B cell (primary cell): Measurements from ENCODE around the gene RAB33B. TPM values are rescaled to one million over a fixed set of nuclear protein-coding genes. Genes with fewer than 3 reads are reported as not detected.

Experiments used
- ATAC-seq: fragments of 200-7000 bp; cut with Tn5 transposase; one replicate; pipeline ENCODE4 v1.10.0; 2021; ENCODE audit warnings: low read depth, mild to moderate bottlenecking, moderate number of reproducible peaks, moderate library complexity
- CTCF ChIA-PET: fragments of 350-600 bp; sonication (Branson Sonifier 250); formaldehyde crosslinking; loops from one replicate; lab custom pipeline; 2021; ENCODE audit warnings: antibody characterized with exemption, inconsistent platforms; lab: Charles Lee
- POLR2A ChIA-PET: fragments of 350-600 bp; sonication (Branson Sonifier 250); formaldehyde crosslinking; loops from one replicate; lab custom pipeline; 2021; ENCODE audit warnings: antibody characterized with exemption; lab: Charles Lee
- DNase-seq: peaks from one replicate; pipeline ENCODE4 v3.0.0; 2013
- H2AFZ ChIP-seq: 2 replicates; pipeline ENCODE4 v1.6.1; 2012; ENCODE audit warnings: mild to moderate bottlenecking, low read depth, low read length; ENCODE audit not compliant: insufficient read depth, poor library complexity, severe bottlenecking
- H3K27ac ChIP-seq, 2 donors: 1 replicate in 1 of 2; 2 replicates in 1 of 2; pipeline ENCODE4 v1.5.1; 2012 to 2013; ENCODE audit warnings: low read length in 2 of 2, mild to moderate bottlenecking in 2 of 2, moderate library complexity in 1 of 2
- H3K27me3 ChIP-seq, 4 experiments: fragments of 200-600 bp in 1 of 4; sonication (generic) in 1 of 4; replicated peaks in 1 of 4; 1 replicate in 2 of 4; 2 replicates in 2 of 4; pipeline versions ENCODE4 v1.6.1 to v1.7.0; 2013 to 2016; ENCODE audit warnings: low read length in 3 of 4, mild to moderate bottlenecking in 2 of 4, mixed read lengths in 1 of 4, moderate library complexity in 1 of 4; ENCODE audit not compliant: insufficient read depth in 4 of 4, control insufficient read depth in 3 of 4; ENCODE audit errors: control extremely low read depth in 1 of 4
- H3K36me3 ChIP-seq, 2 experiments: replicated peaks in 1 of 2; 1 replicate in 1 of 2; 2 replicates in 1 of 2; pipeline versions ENCODE4 v1.6.1 to v1.7.1; 2013; ENCODE audit warnings: low read length in 1 of 2; ENCODE audit not compliant: insufficient read depth in 2 of 2, control insufficient read depth in 1 of 2; ENCODE audit errors: control extremely low read depth in 1 of 2, extremely low read depth in 1 of 2
- H3K4me1 ChIP-seq, 2 donors: fragments of 200-600 bp in 1 of 2; sonication (generic) in 1 of 2; 1 replicate in 1 of 2; 2 replicates in 1 of 2; pipeline versions ENCODE4 v1.5.1 to v1.6.1; 2013 to 2017; ENCODE audit warnings: low read length in 2 of 2; ENCODE audit not compliant: control insufficient read depth in 2 of 2, insufficient read depth in 2 of 2
- H3K4me2 ChIP-seq: replicated peaks from 2 replicates; pipeline ENCODE3; 2012; ENCODE audit warnings: mild to moderate bottlenecking, low read depth, low read length; ENCODE audit not compliant: poor library complexity, severe bottlenecking
- H3K4me3 ChIP-seq, 5 experiments: fragments of 200-600 bp in 1 of 5; sonication (generic) in 1 of 5; 1 replicate in 3 of 5; 2 replicates in 2 of 5; pipeline versions ENCODE4 v1.5.1 to v1.7.0; 2011 to 2016; ENCODE audit warnings: low read length in 4 of 5, mild to moderate bottlenecking in 4 of 5, low read depth in 2 of 5, control low read depth in 1 of 5, moderate library complexity in 1 of 5; ENCODE audit not compliant: insufficient read depth in 1 of 5; ENCODE audit errors: control extremely low read depth in 1 of 5, extremely low read depth in 1 of 5
- H3K79me2 ChIP-seq: fragments of 200-600 bp; sonication (generic); one replicate; pipeline ENCODE4 v1.6.0; 2016; ENCODE audit warnings: low read length; ENCODE audit not compliant: control insufficient read depth, insufficient read depth
- H3K9ac ChIP-seq: fragments of 200-600 bp; sonication (generic); 2 replicates; pipeline ENCODE4 v1.6.1; 2017; ENCODE audit warnings: mild to moderate bottlenecking, low read length, moderate library complexity
- H3K9me3 ChIP-seq, 3 donors: one replicate each; pipeline versions ENCODE4 v1.6.1 to v1.7.1; 2013; ENCODE audit warnings: low read length in 2 of 3; ENCODE audit not compliant: control insufficient read depth in 2 of 3, insufficient read depth in 1 of 3; ENCODE audit errors: control extremely low read depth in 1 of 3
- H4K20me1 ChIP-seq: 2 replicates; pipeline ENCODE4 v1.6.0; 2012; ENCODE audit warnings: mild to moderate bottlenecking, low read length; ENCODE audit not compliant: insufficient read depth, control insufficient read depth, poor library complexity, severe bottlenecking
- H3K27ac Mint-ChIP-seq: one replicate; pipeline ENCODE4 v1.8.0; 2021; ENCODE audit warnings: mixed read lengths
- H3K27me3 Mint-ChIP-seq: one replicate; pipeline ENCODE4 v1.8.0; 2021; ENCODE audit warnings: mixed read lengths
- H3K4me1 Mint-ChIP-seq: one replicate; pipeline ENCODE4 v1.8.0; 2021; ENCODE audit warnings: mixed read lengths
- H3K4me3 Mint-ChIP-seq: one replicate; pipeline ENCODE4 v1.8.0; 2021; ENCODE audit warnings: mixed read lengths
- H3K9me3 Mint-ChIP-seq: one replicate; pipeline ENCODE4 v1.8.0; 2022; ENCODE audit warnings: mixed read lengths; ENCODE audit not compliant: insufficient read depth
- CTCF ChIP-seq: fragments of 200-600 bp; IDR thresholded peaks from one replicate; pipeline ENCODE4 v1.8.0; 2022; ENCODE audit warnings: antibody characterized with exemption, mild to moderate bottlenecking
- EZH2 ChIP-seq: IDR thresholded peaks from 2 replicates; pipeline ENCODE4 v1.6.1; 2012; ENCODE audit warnings: borderline replicate concordance, low read depth, mild to moderate bottlenecking, moderate library complexity, low read length; ENCODE audit not compliant: insufficient read depth, poor library complexity, severe bottlenecking
- WGBS: methylation state at CpG from one replicate; pipeline ENCODE4 v1.1.5; 2013; ENCODE audit warnings: missing lambda C conversion rate; ENCODE audit not compliant: insufficient coverage; 5-methylcytosine and 5-hydroxymethylcytosine counted together
- intact Hi-C: fragments of 100-400 bp; cut with micrococcal nuclease; formaldehyde crosslinking; loops from one replicate; pipeline ENCODE4 v1.10.0; 2022
- polyA plus RNA-seq: library from polyadenylated mRNA; depleted of rRNA; stranded (reverse); fragments of >200 nt; gene quantifications from 2 replicates; pipeline ENCODE4 v1.2.3, GENCODE V29; 2012
- total RNA-seq, 2 donors: library from RNA; stranded (reverse); fragments of 120-200 nt in 1 of 2; gene quantifications; 1 replicate in 1 of 2; 2 replicates in 1 of 2; pipeline versions ENCODE4 v1.2.3 to v1.2.4, GENCODE V29; 2013 to 2022

RAB33B gene
- total and polyA plus RNA-seq, 2 donors (not counting 1 experiment from before 2014, with no cell fraction given): 13.1 to 18.2 TPM

GRCh38 chr4:139514382-139515059, 60.6 kb downstream of the RAB33B start:
- ChIA-PET CTCF (interaction anchor here (0.9 to 1.3 kb wide), 2 partner anchors 17 to 89 kb away, joined by 3 to 4 read pairs; no protein-coding TSS in a partner anchor), POLR2A (no interaction called here)
- Mint-ChIP-seq H3K27ac (no peak overlapping the region), H3K4me3 (no peak overlapping the region), H3K27me3 (no peaks in the 10 kb centered on the region), H3K9me3 (no peaks in the 10 kb centered on the region), H3K4me1 (no peaks in the 10 kb centered on the region)
- H3K27me3 ChIP-seq: no peaks in the 10 kb centered on the region
- no peak overlapping the region for H3K9ac ChIP-seq
- H3K79me2 ChIP-seq: no peaks in the 10 kb centered on the region
- H3K27ac ChIP-seq: no peak overlapping the region
- no peaks in the 10 kb centered on the region for H4K20me1 ChIP-seq
- no peak overlapping the region for H2AFZ ChIP-seq
- peaks cover 14 to 57% of the 10 kb centered on the region in 2 experiments for H3K36me3 ChIP-seq
- H3K4me3 ChIP-seq: no peak overlapping the region
- DNase-seq (no peak), ATAC-seq (no peak)
- H3K4me2 ChIP-seq: no peak overlapping the region
- intact Hi-C loops: no loop called here
- H3K4me1 ChIP-seq: no peaks in the 10 kb centered on the region
- H3K9me3 ChIP-seq: no peaks in the 10 kb centered on the region
- TF ChIP-seq EZH2: no peak
- no peak for TF ChIP-seq CTCF
- 100% methylated on average over 4 of the region's 8 CpGs for WGBS

GRCh38 chr4:139515531-139515958, 61.6 kb downstream of the RAB33B start:
- ATAC-seq: no peak
- intact Hi-C loops: no loop called here
- H3K27me3 ChIP-seq: no peaks in the 10 kb centered on the region
- no peaks in the 10 kb centered on the region for H3K9me3 Mint-ChIP-seq
- DNase-seq: no peak
- H3K4me2 ChIP-seq: no peak overlapping the region
- no peaks in the 10 kb centered on the region for H3K79me2 ChIP-seq
- WGBS: 100% methylated on average over 2 of the region's 4 CpGs
- H3K4me1 Mint-ChIP-seq: no peaks in the 10 kb centered on the region
- no peaks in the 10 kb centered on the region for H3K27me3 Mint-ChIP-seq
- POLR2A ChIA-PET: no interaction called here
- H3K9ac ChIP-seq: no peak overlapping the region
- H4K20me1 ChIP-seq: no peaks in the 10 kb centered on the region
- H3K4me3 ChIP-seq: no peak overlapping the region
- H3K27ac ChIP-seq: no peak overlapping the region
- TF ChIP-seq EZH2 (no peak), CTCF (no peak)
- CTCF ChIA-PET: interaction anchor here (0.7 to 1.1 kb wide), 2 partner anchors 18 to 98 kb away, joined by 3 read pairs; no protein-coding TSS in a partner anchor
- H3K36me3 ChIP-seq: peaks cover 14 to 48% of the 10 kb centered on the region in 2 experiments
- H3K27ac Mint-ChIP-seq: no peak overlapping the region
- H3K4me3 Mint-ChIP-seq: no peak overlapping the region
- no peaks in the 10 kb centered on the region for H3K9me3 ChIP-seq
- no peak overlapping the region for H2AFZ ChIP-seq
- H3K4me1 ChIP-seq: no peaks in the 10 kb centered on the region
